Inflammatory macrophage (primary cell): Measurements from ENCODE around the gene SERPINE1.

Experiments used
- DNase-seq, 2 donors: peaks; one replicate each; pipeline ENCODE4 v3.0.0-alpha.2; 2020 to 2022

SERPINE1 gene

DNA sequence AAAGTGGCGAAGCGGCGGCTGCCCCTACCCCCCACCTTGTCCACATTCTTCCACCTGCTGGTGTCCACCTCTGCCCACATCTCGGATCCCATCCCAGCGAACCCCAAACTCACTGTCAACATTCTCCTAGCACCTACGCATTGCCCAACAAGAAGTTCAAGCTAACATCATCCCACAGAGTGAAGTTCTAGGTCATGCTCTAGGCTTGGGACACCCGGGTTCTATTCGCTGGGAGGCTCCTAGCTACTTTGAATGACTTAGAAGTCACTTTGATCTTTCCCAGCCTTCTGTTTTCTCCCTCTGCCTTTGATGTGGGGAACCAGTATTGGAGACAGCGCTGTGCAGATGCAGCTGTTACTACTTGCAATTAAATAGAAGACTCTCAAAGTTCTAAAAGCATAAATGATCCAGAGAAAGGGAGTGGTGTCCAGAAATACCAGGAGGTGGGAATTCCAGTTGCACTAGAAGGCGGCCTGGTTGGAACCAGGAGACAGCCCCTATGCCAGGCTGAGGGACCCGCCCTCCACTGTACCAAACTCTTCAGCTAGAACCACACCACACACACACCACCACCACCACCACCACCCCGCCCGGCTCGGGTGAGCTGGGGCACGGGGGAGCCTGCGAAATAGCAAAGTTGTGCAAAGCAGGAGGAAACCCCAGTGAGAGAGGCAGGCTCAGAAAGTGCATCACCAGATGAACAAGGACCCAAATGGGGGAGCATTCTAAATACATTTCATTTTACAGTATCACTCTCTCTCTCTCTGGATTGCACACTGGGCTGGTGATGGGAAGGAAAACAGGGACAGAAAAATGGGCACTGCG, 43.9 kb downstream of the SERPINE1 start:
- DNase-seq, result peak; percentile 37 to 46

DNA sequence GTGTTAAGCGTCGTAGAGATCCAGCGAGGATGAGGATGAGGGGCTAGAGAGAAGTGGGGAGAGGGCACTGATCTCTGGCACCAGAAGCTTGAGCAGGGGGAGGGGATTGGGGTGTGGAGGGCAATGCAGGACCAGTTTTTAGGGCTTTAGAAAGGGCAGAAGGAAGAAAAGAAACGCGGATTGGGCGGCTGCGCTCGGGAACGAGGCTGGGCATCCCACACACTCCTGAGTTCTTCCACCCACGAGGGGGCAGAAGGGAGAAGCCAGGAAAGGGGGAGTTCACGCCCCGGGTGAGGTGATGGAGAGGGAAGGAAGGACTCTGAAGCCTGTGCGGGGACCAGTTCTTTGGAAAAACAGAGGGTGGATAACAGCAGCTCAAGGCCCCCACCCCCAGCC, 44.5 kb downstream of the SERPINE1 start:
- no peak for DNase-seq

DNA sequence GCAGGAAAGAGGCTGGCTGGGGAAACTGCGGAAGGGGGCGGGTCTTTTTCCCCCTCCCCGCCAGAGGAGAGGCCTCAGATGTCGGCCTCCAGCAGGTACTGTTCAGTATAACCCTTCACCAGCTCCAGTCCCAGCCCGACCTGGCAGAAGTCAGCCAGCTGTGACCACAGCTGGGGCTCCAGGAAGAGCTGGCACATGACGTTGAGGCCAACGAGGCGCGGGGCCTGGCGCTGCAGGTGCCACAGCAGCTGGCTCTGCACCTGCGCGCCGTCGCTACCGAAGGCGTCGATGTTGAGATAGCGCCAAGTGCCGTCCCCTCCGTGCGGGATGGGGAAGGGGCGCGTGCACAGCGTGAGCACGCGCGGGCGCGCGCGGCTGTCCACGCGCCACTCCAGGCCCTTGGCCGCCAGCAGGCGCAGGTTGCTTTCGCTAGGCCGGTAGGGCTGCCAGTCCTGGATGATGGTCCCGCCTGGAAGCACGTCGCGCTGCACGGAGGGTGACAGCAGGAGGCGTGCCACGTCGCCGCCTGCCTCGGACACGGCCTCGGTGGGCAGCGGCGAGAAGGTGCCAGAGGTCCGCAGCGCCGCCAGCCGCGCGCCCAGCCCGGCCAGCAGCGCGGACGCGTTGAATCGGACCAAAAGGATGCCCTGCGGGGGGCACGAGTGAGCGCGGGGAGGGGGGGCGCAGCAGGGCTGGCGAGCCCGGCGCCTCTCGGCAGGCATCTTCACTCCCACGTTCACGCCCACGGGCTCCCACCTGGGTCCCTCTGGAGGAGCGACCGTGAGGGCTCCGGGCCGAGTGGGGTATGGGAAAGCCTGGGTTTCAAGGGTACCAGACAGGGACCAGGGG, 45.3 kb downstream of the SERPINE1 start:
- no peak for DNase-seq

DNA sequence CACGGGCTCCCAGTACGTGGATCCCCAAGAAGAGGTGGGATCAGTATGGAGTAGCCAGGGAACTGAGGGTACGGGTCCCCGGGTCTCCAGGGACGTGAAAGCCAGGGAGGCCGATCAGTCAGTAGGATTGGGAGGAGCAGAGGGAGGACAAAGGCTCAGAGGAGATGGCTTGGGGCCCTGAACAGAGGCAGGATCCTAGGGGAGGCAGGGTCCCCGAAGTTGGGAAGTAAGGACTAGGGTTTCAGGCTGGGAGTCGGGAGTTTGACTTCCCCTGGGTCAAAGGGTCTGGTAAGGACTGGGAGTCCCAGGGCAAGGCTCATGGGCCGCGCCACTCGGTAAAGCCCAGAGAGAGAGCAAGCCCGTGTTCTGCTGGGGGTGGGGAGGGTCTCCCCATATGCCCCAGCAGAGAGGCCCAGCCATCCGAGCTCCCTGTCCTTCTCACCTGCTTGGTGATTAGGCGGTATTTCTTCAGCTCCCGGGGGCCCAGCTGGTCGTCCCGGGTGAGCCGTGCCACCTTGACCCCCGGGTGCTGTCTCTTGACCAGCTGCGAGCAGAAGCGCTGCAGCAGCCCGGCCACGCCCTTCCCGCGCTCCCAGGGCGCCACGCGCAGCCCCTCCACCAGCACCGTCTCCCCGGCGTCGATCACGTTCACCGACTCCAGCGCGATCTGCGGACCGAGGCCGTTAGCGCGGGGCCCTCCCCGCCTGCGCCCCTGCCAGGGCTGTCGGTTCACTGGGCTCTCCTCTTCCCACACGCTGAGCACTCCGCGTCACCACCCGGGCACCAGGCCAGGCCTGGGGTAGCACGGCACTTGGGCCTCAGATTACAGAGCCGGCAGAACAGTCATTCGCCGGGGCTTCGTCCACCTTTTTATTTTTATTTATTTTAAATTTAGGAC, 46.2 kb downstream of the SERPINE1 start:
- DNase-seq, result peak; percentile 28 to 34

DNA sequence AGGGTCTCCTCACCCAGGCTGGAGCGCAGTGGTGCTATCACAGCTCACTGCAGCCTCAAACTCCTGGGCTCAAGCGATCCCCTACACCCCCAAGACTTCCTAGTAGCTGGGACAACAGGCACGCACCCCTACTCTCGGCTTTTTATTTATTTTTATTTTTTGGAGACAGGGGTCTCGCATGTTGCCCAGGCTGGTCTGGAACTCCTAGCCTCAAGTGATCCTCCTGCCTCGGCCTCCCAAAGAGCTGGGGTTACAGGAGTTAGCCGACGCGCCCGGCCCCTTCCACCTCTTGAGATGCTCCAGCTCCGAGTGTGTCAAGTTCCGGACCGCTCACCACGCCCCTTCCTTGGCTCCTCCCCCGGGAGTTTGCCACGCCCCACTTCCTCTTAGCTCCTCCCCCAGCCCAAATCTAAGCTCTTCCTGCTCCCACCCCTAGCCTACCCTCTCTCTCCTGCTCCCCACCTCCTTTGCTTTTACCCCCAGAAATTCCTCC, 46.9 kb downstream of the SERPINE1 start:
- peak; percentile 40 to 65 for DNase-seq

DNA sequence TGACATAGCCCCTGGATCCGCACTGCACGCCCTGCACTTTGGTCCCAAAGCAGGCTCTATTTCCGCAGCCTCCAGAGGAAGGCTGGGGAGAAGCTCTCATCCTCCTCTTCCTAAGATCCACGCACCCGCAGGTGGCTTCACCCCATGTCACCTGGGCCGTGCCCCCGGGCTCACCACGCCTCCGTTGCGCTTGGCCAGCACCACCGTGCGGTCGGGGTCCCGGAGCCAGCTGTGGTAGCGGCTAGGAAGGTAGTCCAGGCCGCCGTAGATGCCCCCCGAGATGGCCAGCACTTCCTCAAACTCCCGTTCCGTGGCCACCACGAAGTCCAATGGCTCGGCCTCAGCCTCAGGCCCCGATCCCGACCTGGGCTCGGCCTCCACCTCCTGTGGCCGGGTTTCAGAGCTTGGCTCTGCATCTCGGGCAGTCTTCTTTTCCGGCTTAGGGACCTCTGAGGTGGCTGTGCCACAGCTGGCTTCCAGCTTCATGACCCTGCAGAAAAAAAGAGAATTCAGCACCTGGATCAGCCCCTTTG, 47.5 kb downstream of the SERPINE1 start:
- no peak for DNase-seq

DNA sequence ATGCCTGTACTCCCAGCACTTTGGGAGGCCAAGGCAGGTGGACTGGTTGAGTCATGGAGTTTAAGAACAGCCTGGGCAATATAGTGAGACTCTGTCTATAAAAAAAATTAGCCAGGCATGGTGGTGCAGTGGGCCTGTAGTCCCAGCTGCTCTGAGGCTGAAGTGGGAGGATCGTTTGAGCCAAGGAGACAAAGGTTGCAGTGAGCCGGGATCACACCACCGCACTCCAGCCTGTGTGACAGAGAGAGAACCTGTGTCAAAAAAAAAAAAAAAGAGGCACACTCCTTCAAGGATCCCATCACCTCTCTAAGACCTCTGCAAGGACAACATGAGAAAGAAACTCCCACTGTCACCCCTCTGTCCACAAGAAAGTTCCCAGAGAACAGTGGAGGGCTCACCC, 48.8 kb downstream of the SERPINE1 start:
- DNase-seq, result no peak

DNA sequence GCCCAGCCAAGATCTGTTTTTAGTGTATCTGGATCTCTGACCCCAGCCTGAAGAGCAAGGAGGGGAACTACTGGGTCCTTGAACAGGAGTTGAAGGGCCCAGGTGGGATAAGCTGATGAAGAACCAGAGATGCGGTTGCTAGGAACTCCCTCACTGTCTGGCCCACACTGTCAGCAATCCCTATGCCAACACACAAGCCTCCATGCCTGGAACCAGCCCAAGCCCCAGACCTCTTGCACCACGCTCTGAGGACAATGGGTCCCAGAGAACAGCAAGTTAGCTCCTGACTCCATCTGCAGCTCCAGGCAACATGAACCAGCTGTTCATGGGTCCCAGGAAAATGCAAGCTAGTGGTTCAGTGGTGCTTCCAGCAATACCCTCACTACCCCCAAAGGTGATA, 50.7 kb downstream of the SERPINE1 start:
- DNase-seq, result no peak

DNA sequence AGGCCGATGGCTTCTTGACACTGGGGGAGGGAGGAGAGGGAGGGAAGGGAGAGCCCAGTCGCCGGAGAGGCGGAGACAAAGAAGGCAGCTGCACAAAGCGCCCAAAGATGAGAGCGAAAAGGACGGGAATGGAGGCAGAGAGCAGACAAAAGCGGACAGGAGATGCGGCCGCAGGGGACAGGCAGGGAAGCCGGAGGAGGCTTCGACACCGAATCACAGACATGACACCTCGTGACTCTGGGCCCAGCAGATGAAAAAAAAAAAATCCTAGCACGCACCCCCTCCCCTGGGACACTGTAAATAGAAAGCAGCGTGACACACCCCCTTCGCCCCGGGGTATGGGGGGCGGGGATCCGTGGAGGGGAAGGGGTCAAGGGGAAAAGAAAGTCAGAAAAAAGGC, 52.2 kb downstream of the SERPINE1 start:
- no peak for DNase-seq

DNA sequence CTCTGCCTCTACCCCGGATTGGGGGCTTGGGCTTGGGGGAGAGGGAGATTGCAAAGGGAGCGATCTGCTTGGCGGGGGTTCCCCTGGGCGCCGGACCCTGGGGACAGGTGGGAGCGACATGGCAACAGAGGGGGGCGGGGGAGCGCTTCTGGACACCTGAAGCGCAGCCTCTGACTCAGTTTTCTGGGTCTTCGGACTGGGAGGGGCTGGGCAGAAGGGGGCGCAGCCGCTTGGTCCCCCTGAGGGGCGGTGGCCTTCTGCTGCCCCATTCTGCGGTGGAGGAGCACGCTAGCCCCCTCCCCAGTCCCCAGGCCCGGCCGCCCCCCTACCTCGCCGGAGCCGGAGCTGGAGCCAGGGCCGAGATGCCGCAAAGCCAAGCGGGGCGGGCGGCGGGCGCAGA, 52.8 kb downstream of the SERPINE1 start:
- DNase-seq, result no peak

DNA sequence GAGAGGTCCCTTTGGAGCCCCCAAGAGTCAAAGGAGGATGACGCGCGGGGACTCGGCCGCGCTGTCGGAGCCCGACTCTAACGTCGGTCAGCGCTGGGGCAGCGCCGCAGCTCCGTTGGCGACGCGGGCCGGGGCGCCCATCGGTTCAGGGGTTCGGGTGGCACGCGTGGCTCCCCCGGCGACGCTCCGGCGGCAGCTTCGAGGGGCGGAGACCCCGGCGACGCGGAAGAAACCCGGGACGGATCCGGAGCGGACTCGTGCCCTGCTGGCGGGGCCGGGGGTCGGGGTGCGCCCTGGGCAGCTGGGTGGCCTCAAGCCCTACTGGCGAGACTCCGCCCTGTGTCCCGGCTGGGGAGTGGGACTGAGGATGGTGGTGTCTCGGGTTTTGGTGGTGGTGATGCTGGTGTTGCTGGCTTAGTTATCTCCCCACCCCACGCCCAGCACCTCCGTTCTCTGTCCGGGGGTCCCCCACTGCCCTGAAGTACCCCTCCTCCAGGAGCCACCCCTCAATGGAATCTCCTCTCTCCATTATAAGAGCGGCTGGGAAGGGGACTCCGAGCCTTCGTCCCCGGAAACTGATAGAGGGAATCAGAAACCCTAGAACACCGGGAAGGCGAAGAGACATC, 53.3 kb downstream of the SERPINE1 start, which contains the start of gene NAT16:
TSS of gene NAT16 (minus strand) at position 164 of the 626 bp plus-strand sequence. CDS start 5,486 bp downstream, outside the sequence.
- no peak for DNase-seq

DNA sequence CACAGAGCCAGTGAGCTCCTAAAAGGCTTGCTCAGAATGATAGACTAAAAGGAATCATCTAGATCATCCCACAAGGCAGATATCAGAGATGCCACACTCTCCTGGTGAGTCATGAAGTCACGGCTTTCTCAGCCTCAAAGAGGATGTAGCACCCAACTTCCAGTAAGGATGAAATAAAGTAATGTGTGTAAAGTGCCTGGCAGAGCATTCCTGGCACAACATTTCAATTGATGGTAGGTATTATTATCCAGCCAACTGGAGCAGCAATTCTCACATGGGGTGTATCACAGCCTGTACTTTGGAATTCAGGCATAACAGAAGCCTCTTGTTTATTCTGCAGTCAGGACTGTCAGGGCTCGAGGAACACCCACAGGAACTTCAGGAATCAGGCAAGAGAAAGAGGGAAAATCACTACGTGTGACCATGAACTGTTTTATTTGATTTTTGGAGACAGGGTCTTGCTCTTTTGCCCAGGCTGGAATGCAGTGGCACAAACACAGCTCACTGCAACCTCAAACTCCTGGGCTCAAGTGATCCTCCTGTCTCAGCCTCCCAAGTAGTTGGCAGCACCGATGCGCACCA, 58.4 kb downstream of the SERPINE1 start:
- peak; percentile 39 to 64 for DNase-seq

DNA sequence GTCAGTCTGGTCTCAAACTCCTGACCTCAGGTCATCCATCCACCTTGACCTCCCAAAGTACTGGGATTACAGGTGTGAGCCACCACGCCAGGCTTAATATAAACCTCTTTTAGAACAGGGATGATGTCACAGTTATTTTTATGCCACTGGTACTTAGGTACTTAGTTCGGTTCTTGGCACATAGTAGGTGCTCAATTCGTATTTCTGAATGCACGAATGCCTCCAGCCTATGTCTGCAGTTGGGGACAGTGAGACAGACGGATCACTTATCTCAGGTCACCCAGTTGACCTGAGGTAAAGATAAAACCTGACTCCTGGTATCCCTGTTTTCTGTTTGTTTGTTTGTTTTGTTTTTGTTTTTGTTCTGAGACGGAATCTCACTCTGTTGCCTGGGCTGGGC, 59.3 kb downstream of the SERPINE1 start:
- DNase-seq, result no peak

DNA sequence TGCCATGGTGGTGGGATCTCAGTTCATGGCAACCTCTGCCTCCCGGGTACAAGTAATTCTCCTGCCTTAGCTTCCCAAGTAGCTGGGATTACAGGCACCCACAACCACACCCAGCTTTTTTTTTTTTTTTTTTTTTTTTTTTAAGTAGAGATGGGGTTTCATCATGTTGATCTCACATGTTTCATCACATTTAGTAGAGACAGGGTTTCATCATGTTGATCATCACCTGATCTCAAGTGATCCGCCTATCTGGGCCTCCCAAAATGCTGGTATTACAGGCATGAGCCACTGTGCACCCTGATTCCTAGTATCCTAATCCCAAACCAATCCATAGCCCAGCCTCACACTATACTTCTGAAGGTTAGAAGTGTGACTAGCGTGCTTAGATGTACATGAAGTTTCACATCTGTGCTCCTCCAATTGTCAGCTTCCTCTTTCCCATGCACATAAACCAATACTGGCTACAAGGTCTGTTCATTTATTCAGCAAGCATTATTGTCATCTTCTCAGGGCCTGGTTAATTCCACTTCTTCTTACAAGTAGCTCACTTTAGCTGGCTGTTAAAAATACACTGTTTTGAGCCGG, 60.0 kb downstream of the SERPINE1 start:
- peak; percentile 56 to 72 for DNase-seq
